ENCODE data around the gene TMEM201.
"Not testable (repeated sequence)": the region's sequence is repeated elsewhere in the genome, so short reads cannot be mapped to it uniquely, and the experiment has no call there.

Gene TMEM201

DNA sequence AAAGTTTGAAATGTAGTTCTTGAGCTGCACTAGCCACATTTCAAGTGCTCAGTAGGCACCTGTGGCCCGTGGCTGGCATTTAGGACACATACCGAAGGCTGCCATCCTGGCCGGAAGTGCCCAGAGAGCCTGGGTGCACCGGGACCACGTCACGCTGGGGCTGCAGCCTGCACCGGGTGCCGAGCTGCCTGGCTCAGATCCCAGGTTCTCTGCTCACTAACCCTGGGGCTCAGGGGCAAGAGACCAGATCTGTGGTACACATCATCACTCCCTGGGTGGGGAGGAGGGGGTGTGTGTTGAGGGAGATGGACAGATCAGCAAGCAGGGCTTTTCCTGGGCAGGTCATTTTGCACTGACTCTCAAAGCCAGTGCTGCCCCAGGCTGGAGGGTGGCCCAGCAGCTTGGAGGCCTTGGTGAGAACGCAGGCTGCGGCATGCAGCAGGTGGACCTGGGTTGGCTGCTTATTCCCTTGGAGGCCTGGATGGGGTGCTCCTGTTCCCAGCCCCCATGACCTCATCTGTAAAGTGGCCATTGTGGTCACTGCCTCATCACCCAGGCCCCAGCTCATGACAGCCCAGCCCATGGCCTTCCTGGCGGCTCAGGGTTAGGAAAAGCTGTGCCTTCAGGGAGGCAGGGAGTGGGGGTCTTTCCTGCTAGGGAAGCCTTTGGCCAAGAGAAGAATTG lies 23.6 kb downstream of the TMEM201 start:
- Histone ChIP-seq H3K4me1 (ENCODE audit: insufficient read depth, low read length) (no peaks in the 10 kb centered on the region), H3K36me3 (ENCODE audit: insufficient read depth, low read length) (peaks cover 45% of the 10 kb centered on the region), H3K9ac (ENCODE audit: low read depth, low read length) (no peak overlapping the region), H3K9me3 (ENCODE audit: insufficient read depth, low read depth, low read length) (no peaks in the 10 kb centered on the region), H3K27ac (ENCODE audit: low read depth, low read length) (no peak overlapping the region), H3K27me3 (ENCODE audit: insufficient read depth, low read length) (no peaks in the 10 kb centered on the region), H3K4me3 (ENCODE audit: low read length) (no peak overlapping the region)
- WGBS = 92% methylated on average over 11 of the region's 11 CpGs

DNA sequence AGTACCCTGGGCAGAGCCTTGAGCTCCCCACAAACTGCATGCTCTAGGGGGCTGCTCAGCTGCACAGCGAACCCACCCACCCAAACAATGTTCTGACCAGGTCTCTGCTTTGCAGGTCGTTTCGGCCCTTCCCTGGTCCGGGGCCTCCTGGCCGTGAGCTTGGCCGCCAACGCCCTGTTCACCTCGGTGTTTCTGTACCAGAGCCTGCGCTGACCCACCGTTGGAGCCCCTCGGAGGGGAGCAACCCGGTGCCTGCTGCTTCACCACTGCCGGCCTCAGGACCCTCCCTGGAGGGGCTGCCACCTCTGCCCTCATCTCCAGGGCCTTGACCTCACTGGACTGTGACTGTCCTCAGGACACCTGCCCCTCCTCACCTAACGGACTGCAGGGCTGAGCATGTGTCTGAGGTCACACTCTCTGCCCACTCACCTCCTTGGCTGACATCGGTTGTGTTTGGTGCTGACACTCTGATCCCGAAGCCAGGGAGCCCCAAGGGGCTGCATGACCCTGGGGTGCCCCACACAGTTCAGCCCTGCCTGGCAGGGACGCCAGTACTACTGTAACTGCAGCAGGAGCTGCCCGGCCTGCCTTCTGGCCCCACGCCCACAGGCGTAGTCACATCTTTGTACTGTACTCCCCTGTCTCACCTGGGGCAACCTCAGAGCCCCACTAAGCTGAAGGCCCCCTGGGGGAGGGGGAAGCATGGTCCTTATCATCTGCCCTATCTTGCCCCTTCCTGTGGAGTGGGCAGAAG lies 24.3 kb downstream of the TMEM201 start:
- 93% methylated on average over 20 of the region's 20 CpGs for WGBS
- Histone ChIP-seq H3K36me3 (ENCODE audit: insufficient read depth, low read length) (peaks cover 45% of the 10 kb centered on the region), H3K4me1 (ENCODE audit: insufficient read depth, low read length) (no peaks in the 10 kb centered on the region), H3K9me3 (ENCODE audit: insufficient read depth, low read depth, low read length) (no peaks in the 10 kb centered on the region), H3K9ac (ENCODE audit: low read depth, low read length) (no peak overlapping the region), H3K4me3 (ENCODE audit: low read length) (no peak overlapping the region), H3K27ac (ENCODE audit: low read depth, low read length) (no peak overlapping the region), H3K27me3 (ENCODE audit: insufficient read depth, low read length) (no peaks in the 10 kb centered on the region)

DNA sequence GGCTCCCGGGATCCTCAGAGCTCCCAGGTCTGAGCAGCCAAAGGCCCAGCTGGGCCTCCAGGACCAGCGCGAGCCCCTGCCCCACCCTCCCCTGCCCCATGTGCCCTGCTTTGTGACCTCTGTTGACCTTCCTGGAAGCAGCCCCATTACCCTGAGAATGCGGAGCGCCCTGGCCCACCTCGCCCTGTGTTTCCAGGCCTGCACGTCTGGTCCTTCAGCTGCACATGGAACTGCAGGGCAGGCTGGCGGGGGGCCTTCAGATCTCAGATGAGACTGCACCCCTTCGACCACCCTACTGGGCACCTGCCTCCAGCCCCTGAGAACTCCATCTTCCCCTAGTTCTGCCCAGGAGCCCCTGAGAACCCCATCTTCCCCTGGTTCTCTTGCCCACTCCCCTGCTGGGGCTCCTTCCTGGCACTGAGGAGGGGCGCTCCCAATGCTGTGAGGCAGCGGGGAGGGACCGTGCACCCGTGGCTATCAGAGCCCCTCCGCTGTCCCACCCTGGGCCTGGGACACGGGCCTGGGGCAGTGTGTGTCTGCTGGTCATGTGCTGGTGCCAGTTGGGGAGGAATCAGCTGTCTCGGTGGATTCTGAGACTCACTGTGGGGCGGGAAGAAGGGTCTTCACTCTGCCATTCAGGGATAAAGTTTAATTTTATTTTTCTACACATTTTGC lies 25.1 kb downstream of the TMEM201 start:
- Histone ChIP-seq H3K4me1 (ENCODE audit: insufficient read depth, low read length) (no peaks in the 10 kb centered on the region), H3K9ac (ENCODE audit: low read depth, low read length) (no peak overlapping the region), H3K27me3 (ENCODE audit: insufficient read depth, low read length) (no peaks in the 10 kb centered on the region), H3K36me3 (ENCODE audit: insufficient read depth, low read length) (peaks cover 45% of the 10 kb centered on the region), H3K27ac (ENCODE audit: low read depth, low read length) (no peak overlapping the region), H3K9me3 (ENCODE audit: insufficient read depth, low read depth, low read length) (no peaks in the 10 kb centered on the region), H3K4me3 (ENCODE audit: low read length) (no peak overlapping the region)
- 93% methylated on average over 17 of the region's 17 CpGs for WGBS

DNA sequence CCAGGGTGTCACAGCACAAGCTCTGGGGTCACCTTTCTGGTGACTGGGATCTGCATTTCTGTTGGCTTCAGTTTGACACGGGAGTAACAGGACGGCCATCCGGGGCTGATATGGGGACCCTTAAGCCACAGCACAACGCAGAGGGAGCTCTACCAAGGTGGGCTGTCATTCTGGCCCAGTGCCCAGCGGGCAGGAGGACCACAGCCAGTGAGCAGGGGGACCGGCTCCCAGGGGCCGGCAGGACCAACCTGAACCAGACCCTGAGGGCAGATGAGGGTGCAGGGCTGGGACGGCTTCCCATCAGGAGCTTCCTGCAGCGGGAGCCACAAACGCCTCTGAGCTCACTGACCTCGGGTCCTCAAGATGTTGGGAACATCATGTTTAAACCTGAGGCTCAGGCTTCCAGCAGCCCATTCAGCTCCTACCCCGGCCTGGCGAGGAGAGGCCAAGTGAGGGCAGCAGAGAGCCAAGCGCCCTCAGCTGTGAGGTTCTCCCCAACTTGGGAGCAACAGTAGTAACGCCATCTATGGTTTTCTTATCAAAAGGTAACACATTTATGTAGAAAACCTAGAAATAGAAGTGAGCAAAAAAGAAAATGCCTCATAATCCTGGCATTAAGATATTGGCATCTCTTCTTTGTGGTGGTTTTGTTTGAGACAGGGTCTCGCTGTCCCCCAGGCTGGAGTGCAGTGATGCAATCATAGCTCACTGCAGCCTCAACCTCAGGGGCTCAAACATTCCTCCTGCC lies 26.8 kb downstream of the TMEM201 start:
- 65% methylated on average over 15 of the region's 16 CpGs for WGBS
- Histone ChIP-seq H3K27ac (ENCODE audit: low read depth, low read length) (no peak overlapping the region), H3K27me3 (ENCODE audit: insufficient read depth, low read length) (no peaks in the 10 kb centered on the region), H3K9ac (ENCODE audit: low read depth, low read length) (no peak overlapping the region), H3K4me3 (ENCODE audit: low read length) (no peak overlapping the region), H3K4me1 (ENCODE audit: insufficient read depth, low read length) (no peaks in the 10 kb centered on the region), H3K9me3 (ENCODE audit: insufficient read depth, low read depth, low read length) (no peaks in the 10 kb centered on the region), H3K36me3 (ENCODE audit: insufficient read depth, low read length) (peaks cover 30% of the 10 kb centered on the region)

DNA sequence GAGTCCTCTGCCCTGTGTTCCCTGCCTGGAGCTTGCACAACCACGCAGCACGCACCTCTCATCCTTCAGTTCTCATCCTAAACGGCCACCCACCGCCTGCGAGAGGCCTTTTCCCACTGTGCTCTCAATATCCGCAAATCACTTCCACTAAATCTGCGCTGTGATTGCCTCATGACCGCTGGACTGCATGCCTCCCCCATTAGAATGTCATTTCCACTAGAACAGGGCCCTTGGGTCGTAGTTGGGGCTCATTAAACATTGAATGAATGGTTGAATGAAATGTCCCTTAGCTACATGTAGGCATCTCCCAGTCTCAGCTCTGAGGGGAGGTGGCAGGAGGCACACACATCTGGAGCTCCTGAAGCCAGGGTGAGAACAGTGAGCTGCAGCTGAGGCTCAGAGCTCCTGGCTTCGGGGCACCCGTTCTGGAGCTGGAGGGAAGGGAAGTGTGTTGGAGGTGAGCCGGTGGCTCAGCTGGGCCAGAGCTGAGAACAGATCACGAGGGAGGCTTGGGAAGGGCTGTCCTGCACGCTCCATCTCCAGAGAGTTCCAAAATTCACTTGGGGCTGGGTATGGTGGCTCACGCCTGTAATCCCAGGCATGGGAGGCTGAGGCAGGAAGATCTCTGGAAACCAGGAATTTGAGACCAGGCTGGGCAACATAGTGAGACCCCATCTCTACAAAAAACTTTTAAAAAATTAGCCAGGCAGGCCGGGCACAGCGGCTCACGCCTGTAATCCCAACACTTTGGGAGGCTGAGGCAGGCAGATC lies 30.4 kb downstream of the TMEM201 start:
- Histone ChIP-seq H3K36me3 (ENCODE audit: insufficient read depth, low read length) (no peaks in the 10 kb centered on the region), H3K27ac (ENCODE audit: low read depth, low read length) (no peak overlapping the region), H3K9ac (ENCODE audit: low read depth, low read length) (no peak overlapping the region), H3K9me3 (ENCODE audit: insufficient read depth, low read depth, low read length) (no peaks in the 10 kb centered on the region), H3K4me3 (ENCODE audit: low read length) (no peak overlapping the region), H3K4me1 (ENCODE audit: insufficient read depth, low read length) (no peaks in the 10 kb centered on the region), H3K27me3 (ENCODE audit: insufficient read depth, low read length) (no peaks in the 10 kb centered on the region)
- WGBS = 95% methylated on average over 18 of the region's 18 CpGs

DNA sequence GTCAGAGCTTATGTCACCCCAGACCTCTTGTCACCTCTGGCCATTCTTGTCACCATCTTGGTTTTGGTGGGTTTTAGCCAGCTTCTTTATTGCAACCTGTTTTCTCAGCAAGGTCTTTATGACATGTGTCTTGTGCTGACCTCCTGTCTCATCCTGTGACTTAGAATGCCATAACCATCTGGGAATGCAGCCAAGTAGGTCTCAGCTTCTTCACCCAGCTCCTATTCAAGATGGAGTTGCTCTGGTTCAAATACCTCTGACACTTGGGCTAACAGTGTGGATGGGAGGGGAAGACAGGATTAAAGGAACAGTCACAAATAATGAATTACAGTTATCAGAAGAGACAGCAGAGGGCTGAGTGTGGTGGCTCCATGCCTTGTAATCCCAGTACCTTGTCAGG lies 32.3 kb downstream of the TMEM201 start:
- Histone ChIP-seq H3K9ac (ENCODE audit: low read depth, low read length) (no peak overlapping the region), H3K27me3 (ENCODE audit: insufficient read depth, low read length) (no peaks in the 10 kb centered on the region), H3K4me3 (ENCODE audit: low read length) (no peak overlapping the region), H3K9me3 (ENCODE audit: insufficient read depth, low read depth, low read length) (no peaks in the 10 kb centered on the region), H3K27ac (ENCODE audit: low read depth, low read length) (no peak overlapping the region), H3K4me1 (ENCODE audit: insufficient read depth, low read length) (no peaks in the 10 kb centered on the region), H3K36me3 (ENCODE audit: insufficient read depth, low read length) (no peaks in the 10 kb centered on the region)

DNA sequence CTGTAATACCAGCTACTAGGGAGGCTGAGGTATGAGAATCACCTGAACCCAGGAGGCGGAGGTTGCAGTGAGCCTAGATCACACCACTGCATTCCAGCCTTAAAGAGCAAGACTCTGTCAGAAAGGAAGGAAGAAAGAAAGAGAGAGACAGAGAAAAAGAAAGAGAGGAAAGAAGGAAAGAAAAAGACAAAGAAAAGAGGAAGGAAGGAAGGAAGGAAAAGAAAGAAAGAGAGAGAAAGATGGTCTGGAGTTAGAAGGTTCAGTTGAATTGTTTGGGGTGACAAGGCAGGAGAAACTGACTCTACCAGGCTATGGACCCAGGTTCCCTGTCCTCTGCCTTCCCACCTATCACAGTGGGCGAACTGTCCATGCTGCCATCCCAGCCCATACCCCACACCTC lies 35.4 kb downstream of the TMEM201 start:
- WGBS = 89% methylated on average over 2 of the region's 2 CpGs
- Histone ChIP-seq H3K9me3 (ENCODE audit: insufficient read depth, low read depth, low read length) (no peaks in the 10 kb centered on the region), H3K9ac (ENCODE audit: low read depth, low read length) (no peak overlapping the region), H3K36me3 (ENCODE audit: insufficient read depth, low read length) (no peaks in the 10 kb centered on the region), H3K27ac (ENCODE audit: low read depth, low read length) (no peak overlapping the region), H3K4me3 (ENCODE audit: low read length) (no peak overlapping the region), H3K27me3 (ENCODE audit: insufficient read depth, low read length) (peaks cover 8% of the 10 kb centered on the region), H3K4me1 (ENCODE audit: insufficient read depth, low read length) (no peaks in the 10 kb centered on the region)

DNA sequence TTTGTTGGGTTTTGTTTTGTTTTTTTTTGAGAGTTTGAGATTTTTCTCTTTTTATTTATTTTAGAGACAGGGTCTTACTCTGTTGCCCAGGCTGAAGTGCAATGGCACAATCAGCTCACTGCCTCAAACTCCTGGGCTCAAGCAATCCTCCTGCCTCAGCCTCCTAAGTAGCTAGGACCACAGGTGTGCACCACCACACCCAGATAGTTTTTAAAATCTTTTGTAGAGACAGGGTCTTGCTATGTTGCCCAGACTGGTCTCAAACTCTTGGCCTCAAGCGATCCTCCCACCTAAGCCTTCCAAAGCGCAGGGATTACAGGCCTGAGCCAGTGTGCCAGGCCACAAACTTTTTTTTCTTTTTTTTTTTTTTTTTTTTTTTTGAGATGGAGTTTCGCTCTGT lies 36.3 kb downstream of the TMEM201 start:
- H3K9me3 ChIP-seq (ENCODE audit: insufficient read depth, low read depth, low read length); H3K36me3 ChIP-seq (ENCODE audit: insufficient read depth, low read length); H3K27ac ChIP-seq (ENCODE audit: low read depth, low read length); H3K9ac ChIP-seq (ENCODE audit: low read depth, low read length); H3K4me3 ChIP-seq (ENCODE audit: low read length); H3K4me1 ChIP-seq (ENCODE audit: insufficient read depth, low read length); H3K27me3 ChIP-seq (ENCODE audit: insufficient read depth, low read length): not testable (repeated sequence)
- 95% methylated on average over 3 of the region's 3 CpGs for WGBS

DNA sequence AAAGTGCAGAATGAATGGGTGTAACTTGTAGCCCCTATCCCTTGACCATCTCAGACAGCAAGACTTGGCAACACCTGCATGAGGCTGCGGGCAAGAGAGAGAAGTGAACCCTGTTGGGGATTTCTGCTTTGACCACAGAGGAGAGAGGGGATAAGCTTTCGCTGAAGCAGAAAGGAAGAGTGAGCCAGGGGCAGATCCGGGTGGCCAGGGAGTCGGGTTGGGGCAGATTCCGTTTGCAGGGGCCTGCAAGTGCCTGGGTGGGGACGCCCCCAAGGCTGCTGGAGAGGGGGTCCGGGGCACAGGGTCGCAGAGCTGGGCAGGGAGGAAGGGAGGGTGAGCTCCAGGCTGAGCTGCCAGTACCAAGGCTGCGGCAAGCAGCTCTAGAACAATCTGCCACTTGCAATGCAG lies 37.5 kb downstream of the TMEM201 start:
- WGBS = 89% methylated on average over 9 of the region's 9 CpGs
- H3K36me3 ChIP-seq (ENCODE audit: insufficient read depth, low read length) = no peaks in the 10 kb centered on the region
- H3K4me1 ChIP-seq (ENCODE audit: insufficient read depth, low read length) = no peaks in the 10 kb centered on the region; the same call in 1 of the 2 replicates
- no peaks in the 10 kb centered on the region for H3K9me3 ChIP-seq (ENCODE audit: insufficient read depth, low read depth, low read length)
- H3K4me3 ChIP-seq (ENCODE audit: low read length) = no peak overlapping the region
- no peak overlapping the region for H3K27ac ChIP-seq (ENCODE audit: low read depth, low read length)
- H3K27me3 ChIP-seq (ENCODE audit: insufficient read depth, low read length) = peaks cover 8% of the 10 kb centered on the region
- no peak overlapping the region for H3K9ac ChIP-seq (ENCODE audit: low read depth, low read length)

DNA sequence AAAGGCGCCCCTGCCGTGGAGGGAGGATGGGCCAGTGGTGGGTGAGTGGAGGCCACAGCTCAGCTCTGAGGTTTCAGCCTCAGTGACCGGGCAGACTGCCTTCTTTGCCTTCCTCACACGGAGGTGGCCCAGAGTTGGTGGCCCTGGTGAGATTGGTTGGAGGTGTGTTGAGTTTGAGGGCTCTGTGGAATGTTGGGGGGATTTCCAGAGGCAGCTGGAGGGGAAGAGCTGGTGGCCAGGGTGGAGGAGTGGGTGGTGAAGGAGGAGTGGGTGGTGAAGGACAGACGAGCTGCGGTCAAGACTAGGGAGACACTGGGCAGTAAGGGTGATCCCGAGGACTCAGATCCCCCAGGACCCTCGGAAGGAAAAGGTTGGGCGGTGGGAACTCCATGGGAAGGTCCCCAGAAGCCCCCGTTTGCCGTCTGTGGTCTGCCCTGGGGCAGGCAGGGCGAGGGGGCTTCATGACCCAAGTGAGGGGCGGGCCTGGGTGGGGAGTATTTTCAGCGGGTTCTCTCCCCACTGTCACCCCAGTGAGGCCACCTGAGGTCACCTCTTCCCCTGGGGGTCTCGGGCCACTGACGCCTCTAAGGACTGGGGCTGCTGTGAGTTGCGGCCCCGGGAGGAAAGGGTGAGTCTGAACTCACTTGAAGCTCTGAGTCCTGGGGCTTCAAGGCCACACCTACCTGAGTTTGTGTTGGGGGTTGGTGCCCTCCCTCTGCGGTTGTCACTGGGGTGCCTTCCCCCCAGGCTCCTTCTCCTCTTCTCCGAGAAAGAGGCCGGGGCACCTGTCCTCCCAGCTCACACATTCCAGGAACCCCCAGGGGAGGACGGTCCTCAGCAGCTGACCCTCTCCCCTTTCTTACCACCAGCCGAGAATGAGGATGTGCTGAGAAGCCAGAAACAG lies 40.1 kb downstream of the TMEM201 start:
- Histone ChIP-seq H3K4me1 (ENCODE audit: insufficient read depth, low read length) (no peaks in the 10 kb centered on the region; the same call in 1 of the 2 replicates), H3K27ac (ENCODE audit: low read depth, low read length) (no peak overlapping the region), H3K9ac (ENCODE audit: low read depth, low read length) (no peak overlapping the region), H3K36me3 (ENCODE audit: insufficient read depth, low read length) (no peaks in the 10 kb centered on the region), H3K27me3 (ENCODE audit: insufficient read depth, low read length) (peaks cover 8% of the 10 kb centered on the region), H3K9me3 (ENCODE audit: insufficient read depth, low read depth, low read length) (no peaks in the 10 kb centered on the region), H3K4me3 (ENCODE audit: low read length) (no peak overlapping the region)
- 78% methylated on average over 23 of the region's 23 CpGs for WGBS
